Stomach smooth muscle (tissue), 2 donors: ENCODE results near the gene CREB3.

Experiments used
- H3K27ac ChIP-seq: one replicate; pipeline ENCODE4 v1.7.0; 2013; ENCODE audit warnings: mild to moderate bottlenecking, low read length, inconsistent platforms
- H3K27me3 ChIP-seq, 2 donors: one replicate each; pipeline ENCODE4 v1.7.0; 2013; ENCODE audit warnings: low read length in 2 of 2; ENCODE audit not compliant: insufficient read depth in 2 of 2, control insufficient read depth in 1 of 2
- H3K36me3 ChIP-seq, 2 donors: one replicate each; pipeline ENCODE4 v1.7.0; 2013; ENCODE audit warnings: low read length in 2 of 2; ENCODE audit not compliant: control insufficient read depth in 2 of 2, insufficient read depth in 2 of 2
- H3K4me1 ChIP-seq: one replicate; pipeline ENCODE4 v1.7.0; 2013; ENCODE audit warnings: low read length; ENCODE audit not compliant: control insufficient read depth, insufficient read depth
- H3K4me3 ChIP-seq, 2 donors: one replicate each; pipeline ENCODE4 v1.7.0; 2013; ENCODE audit warnings: low read length in 2 of 2
- H3K9ac ChIP-seq, 2 donors: one replicate each; pipeline ENCODE4 v1.7.0; 2013; ENCODE audit warnings: low read length in 2 of 2, mild to moderate bottlenecking in 1 of 2
- H3K9me3 ChIP-seq, 2 donors: one replicate each; pipeline ENCODE4 v1.7.0; 2013; ENCODE audit warnings: low read length in 2 of 2; ENCODE audit not compliant: control insufficient read depth in 2 of 2
- donor health status: healthy.
- donor health status: Pancreatic carcinoma.

The CREB3 gene

DNA sequence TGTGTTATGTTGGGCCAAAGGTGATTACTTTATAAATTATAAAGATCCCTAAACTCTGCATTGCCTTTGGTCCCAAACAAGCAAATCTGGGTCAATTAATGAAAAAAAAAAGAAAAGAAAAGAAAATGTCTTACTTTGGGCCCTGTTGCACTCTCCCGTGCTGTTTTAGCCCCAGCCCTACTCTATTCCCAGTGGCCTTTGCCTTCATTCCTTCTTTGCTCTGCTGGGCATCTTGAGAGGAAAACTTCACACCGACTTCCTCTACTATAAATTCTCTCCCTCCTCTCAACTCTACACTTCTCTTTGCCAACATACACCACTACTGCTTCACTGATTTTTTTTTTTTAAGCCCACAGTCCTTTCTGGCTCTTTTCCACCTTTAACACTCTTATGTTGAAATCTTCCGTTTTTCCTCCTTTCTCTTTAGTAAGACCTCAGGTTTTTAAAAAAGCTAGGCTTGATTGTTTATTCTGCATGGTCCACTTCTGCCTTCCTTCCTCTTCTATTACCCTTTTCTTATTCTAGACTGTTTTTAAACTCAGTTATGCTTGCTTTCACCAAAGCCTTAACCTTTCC is 26.1 kb downstream of the CREB3 start:
- Histone ChIP-seq H3K36me3 (peaks cover 10 to 11% of the 10 kb centered on the region in 2 donors), H3K4me3 (no peak overlapping the region), H3K27me3 (no peaks in the 10 kb centered on the region), H3K9me3 (no peaks in the 10 kb centered on the region), H3K27ac (no peak overlapping the region), H3K9ac (peak overlapping the region in 1 of 2 donors; percentile 31), H3K4me1 (peaks cover 15% of the 10 kb centered on the region)

DNA sequence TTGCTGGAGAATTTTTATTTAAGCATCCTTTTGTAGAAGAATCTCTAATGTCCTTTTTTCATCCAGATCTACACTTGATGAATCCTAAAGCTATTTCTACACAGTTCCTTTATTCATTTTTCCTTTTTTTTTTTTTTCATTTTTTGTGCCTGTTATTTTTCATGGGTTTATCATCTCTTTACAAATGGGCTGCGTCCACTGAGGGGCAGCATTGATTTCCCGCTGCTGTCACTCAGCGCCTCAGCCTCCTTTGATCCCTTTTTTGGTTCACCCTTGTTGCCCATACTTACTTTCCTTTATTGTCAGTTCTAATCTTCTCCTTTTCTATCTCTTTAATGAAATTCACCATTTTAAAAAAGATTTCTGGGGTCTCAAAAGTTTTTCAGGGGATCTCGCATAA is 27.3 kb downstream of the CREB3 start:
- peaks cover under 1 to 4% of the 10 kb centered on the region in 2 donors for H3K36me3 ChIP-seq
- H3K9ac ChIP-seq, result no peak overlapping the region
- peaks cover 15% of the 10 kb centered on the region for H3K4me1 ChIP-seq
- no peaks in the 10 kb centered on the region for H3K9me3 ChIP-seq
- no peak overlapping the region for H3K27ac ChIP-seq
- H3K27me3 ChIP-seq, result no peaks in the 10 kb centered on the region
- no peak overlapping the region for H3K4me3 ChIP-seq

DNA sequence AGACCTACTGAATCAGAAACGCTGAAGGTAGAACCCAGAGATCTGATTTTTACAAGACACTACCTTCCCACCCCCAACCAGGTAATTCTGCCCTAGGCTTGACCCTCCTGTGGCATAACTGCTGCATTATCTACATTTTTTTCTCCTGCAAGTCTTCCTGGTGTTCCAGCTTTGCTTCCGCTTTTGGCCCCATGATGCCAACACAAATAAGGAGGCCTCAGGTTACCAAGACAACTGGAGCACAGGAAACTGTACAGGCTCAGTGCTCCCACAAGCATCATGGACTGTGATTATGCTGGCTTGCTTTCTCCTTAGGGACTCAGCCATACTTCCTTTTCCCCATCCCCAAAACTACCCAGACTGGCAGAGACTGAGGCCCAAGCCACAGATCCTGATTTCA is 28.2 kb downstream of the CREB3 start:
- H3K4me3 ChIP-seq, result no peak overlapping the region
- H3K27ac ChIP-seq, result no peak overlapping the region
- no peaks in the 10 kb centered on the region for H3K9me3 ChIP-seq
- no peaks in the 10 kb centered on the region for H3K36me3 ChIP-seq
- H3K27me3 ChIP-seq, result no peaks in the 10 kb centered on the region
- peaks cover 15% of the 10 kb centered on the region for H3K4me1 ChIP-seq
- H3K9ac ChIP-seq, result no peak overlapping the region

DNA sequence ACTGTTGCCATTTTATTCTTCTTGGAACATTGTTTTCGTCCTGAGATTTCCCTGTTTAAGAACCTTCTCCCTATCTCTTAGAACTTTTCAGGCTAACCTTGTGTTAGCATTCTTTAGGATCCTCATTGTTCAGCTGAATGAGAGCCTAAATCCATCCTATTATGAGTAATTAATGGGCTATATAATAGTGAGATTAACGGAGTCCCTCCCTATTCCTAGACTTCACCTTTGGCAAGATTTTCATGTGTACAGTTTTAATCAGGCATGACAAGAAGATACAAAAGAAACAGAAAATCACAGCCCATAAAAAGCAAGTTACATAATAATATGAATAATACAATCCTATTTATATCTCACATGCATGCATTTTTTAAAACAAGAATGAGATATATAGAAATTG is 30.7 kb downstream of the CREB3 start:
- Histone ChIP-seq H3K9me3 (no peaks in the 10 kb centered on the region), H3K27ac (no peak overlapping the region), H3K4me3 (no peak overlapping the region), H3K4me1 (peaks cover 3% of the 10 kb centered on the region), H3K9ac (no peak overlapping the region), H3K36me3 (no peaks in the 10 kb centered on the region), H3K27me3 (no peaks in the 10 kb centered on the region)

DNA sequence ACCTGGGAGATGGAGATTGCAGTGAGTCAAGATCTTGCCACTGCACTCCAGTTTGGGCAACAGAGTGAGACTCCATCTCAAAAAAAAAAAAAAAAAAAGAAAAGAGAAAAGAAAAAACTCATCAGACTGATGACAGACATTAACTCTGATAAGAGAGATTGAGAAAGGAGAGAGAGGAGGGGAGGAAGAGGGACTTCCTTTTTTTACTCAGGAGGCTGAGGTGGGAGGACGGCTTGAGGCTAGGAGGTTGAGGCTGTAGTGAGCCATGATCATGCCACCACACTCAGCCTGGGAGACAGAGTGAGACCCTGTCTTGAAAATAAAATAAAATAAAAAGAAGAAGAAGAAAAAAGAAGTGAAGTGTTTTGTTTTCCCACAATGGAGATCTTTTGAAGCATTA is 31.3 kb downstream of the CREB3 start:
- Histone ChIP-seq H3K27me3 (no peaks in the 10 kb centered on the region), H3K4me3 (no peak overlapping the region), H3K9ac (no peak overlapping the region), H3K4me1 (no peaks in the 10 kb centered on the region), H3K27ac (no peak overlapping the region), H3K9me3 (no peaks in the 10 kb centered on the region), H3K36me3 (no peaks in the 10 kb centered on the region)

DNA sequence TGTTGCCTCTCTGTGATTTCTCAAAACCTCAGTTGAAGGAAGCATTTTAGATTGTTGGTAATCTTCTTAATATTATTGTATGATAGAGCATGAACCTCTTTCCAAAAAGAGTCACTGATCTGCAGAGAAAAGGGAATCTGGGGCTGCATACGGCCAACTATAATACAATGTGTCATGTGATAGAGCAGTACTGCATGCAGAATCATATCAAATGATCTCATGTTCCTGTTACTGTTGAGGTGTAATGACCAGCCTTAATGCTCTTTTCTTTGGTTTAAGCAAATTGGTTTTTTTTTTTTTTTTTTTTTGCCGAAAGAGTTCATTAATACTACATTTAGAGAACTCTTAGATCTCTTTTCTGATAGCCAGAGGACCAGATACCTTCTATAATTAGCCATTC is 34.5 kb downstream of the CREB3 start:
- H3K9me3 ChIP-seq, result no peaks in the 10 kb centered on the region

DNA sequence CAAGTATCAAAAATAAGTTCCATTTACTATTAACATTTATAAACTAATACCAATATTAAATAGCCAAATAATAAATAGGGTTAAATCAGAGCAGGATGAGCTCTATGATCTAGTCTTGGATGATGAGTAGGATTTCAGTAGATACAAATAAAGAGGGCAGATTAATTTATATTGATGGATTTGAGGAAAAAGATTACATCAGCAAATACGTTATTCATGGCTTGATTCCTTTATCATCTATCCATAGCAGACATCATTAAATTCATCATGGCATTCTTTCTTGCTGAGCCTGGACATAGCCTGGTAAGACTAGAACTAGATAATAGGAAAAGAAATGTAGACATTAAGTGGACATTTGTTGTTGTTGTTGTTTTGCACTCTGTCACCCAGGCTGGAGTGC is 35.0 kb downstream of the CREB3 start:
- H3K9me3 ChIP-seq, result no peaks in the 10 kb centered on the region
- no peaks in the 10 kb centered on the region for H3K36me3 ChIP-seq
- H3K27me3 ChIP-seq, result no peaks in the 10 kb centered on the region
- no peak overlapping the region for H3K9ac ChIP-seq
- no peak overlapping the region for H3K4me3 ChIP-seq
- peaks cover 9% of the 10 kb centered on the region for H3K4me1 ChIP-seq
- H3K27ac ChIP-seq, result no peak overlapping the region

More for the DNA sequence above, 34.5 kb downstream of the CREB3 start:
- Histone ChIP-seq H3K27ac (no peak overlapping the region), H3K4me1 (peaks cover 9% of the 10 kb centered on the region), H3K9ac (no peak overlapping the region), H3K36me3 (no peaks in the 10 kb centered on the region), H3K27me3 (no peaks in the 10 kb centered on the region), H3K4me3 (no peak overlapping the region)

DNA sequence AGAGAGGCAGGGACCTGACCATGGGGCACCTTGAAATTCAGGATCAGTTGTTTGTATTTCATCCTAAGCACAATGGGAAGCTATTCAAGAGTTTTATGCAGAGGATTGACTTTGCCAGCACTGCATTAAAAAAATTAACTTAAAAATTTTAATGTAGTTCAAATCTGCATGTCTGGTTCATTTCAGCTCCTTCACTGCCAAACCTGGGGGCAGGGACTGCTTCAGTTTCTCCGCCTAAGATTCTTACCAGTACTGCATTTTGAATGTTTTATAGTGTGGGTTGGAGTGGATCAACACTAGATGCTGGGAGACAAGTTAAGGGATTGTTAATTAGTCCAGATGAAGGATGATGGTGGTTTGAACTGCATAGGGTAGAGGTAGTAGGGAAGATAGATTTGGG is 37.3 kb downstream of the CREB3 start:
- no peak overlapping the region for H3K27ac ChIP-seq
- H3K9me3 ChIP-seq, result no peaks in the 10 kb centered on the region
- no peaks in the 10 kb centered on the region for H3K27me3 ChIP-seq
- H3K4me1 ChIP-seq, result peaks cover 9% of the 10 kb centered on the region
- H3K9ac ChIP-seq, result no peak overlapping the region
- no peaks in the 10 kb centered on the region for H3K36me3 ChIP-seq
- no peak overlapping the region for H3K4me3 ChIP-seq

DNA sequence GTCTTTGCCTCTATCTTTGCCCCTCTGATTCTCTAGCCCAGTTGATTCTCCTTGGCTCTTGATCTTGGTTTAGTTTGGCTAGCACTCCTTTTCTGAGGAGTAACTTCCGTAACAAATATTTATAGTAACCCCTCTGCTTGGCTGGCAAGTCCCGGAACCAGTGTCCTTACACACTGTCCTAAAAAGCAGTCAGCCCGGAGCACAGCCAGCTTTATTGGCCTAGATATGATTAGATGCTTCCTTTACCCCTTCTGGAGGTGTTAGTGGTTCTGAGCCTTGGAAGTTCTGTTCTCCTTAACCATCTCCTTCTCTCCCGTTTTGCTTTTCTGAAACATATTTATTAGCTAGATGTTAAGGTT is 38.6 kb downstream of the CREB3 start:
- H3K27ac ChIP-seq, result peak overlapping the region; percentile 3

DNA sequence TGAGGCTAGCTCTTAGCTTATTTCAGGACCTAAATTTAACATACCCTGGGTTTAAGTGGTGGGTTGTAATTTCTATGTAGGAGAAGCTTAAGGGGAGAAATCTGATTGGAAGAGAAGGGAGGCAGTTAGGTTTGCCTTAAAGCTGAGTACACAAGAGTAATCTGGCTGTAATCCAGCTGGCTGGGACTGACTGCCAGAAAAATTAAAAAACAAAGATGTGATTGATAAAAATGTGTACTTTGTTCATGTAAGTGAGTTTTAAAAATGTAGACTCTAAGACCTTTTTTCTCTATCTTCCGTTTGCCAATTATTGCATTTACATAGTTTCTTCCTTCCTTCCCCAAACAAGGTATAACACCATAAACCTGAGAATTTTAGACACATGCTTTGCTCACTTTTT is 39.1 kb downstream of the CREB3 start:
- H3K36me3 ChIP-seq, result no peaks in the 10 kb centered on the region
- H3K27ac ChIP-seq, result peak overlapping the region; percentile 3
- H3K4me1 ChIP-seq, result peaks cover 9% of the 10 kb centered on the region
- no peaks in the 10 kb centered on the region for H3K27me3 ChIP-seq
- no peak overlapping the region for H3K4me3 ChIP-seq
- no peak overlapping the region for H3K9ac ChIP-seq
- H3K9me3 ChIP-seq, result no peaks in the 10 kb centered on the region

More for the DNA sequence above, 38.6 kb downstream of the CREB3 start:
- no peak overlapping the region for H3K4me3 ChIP-seq
- H3K9ac ChIP-seq, result no peak overlapping the region
- peaks cover 9% of the 10 kb centered on the region for H3K4me1 ChIP-seq
- H3K36me3 ChIP-seq, result no peaks in the 10 kb centered on the region
- no peaks in the 10 kb centered on the region for H3K9me3 ChIP-seq
- H3K27me3 ChIP-seq, result no peaks in the 10 kb centered on the region

DNA sequence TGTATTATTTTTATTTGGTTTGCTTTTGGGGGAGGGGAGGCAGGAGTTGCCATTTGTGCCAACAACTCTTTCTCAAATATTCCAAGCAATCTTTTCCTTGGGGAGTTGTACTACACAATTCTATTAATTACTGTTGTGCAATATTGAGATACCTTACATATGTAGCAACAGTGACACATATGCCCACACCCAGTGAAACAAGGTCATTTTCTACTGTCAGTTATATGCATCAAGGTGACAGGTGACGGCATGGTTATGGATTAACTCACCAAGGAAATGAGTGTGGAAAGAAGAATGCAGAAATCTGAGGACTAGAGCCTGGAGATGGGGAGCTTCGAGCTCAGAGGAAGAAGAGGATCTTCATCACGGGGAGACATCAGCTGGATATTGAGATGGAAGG is 39.5 kb downstream of the CREB3 start:
- Histone ChIP-seq H3K9me3 (no peaks in the 10 kb centered on the region), H3K27ac (no peak overlapping the region), H3K4me1 (peaks cover 9% of the 10 kb centered on the region), H3K27me3 (no peaks in the 10 kb centered on the region), H3K4me3 (no peak overlapping the region), H3K36me3 (no peaks in the 10 kb centered on the region), H3K9ac (no peak overlapping the region)
